GM04503 (cell line): ENCODE results near the gene PHOX2A.

Experiments
- DNase-seq: peaks from one replicate; pipeline ENCODE4 v3.0.0-alpha.2; 2012; ENCODE audit warnings: low read depth

Gene PHOX2A

GRCh38 chr11:72249961-72250360 is 6.0 kb upstream of the PHOX2A start:
- DNase-seq = no peak

- no peak for DNase-seq
Observed at GRCh38 chr11:72247584-72247983, 3.6 kb upstream of the PHOX2A start.

- no peak for DNase-seq
Observed at GRCh38 chr11:72245263-72245816, 1.4 kb upstream of the PHOX2A start.

- no peak for DNase-seq
Observed at GRCh38 chr11:72244361-72245262, 636 bp upstream of the PHOX2A start.

- no peak for DNase-seq
Observed at GRCh38 chr11:72243173-72244059, 560 bp downstream of the PHOX2A start.

GRCh38 chr11:72242141-72242540 is 1.8 kb downstream of the PHOX2A start:
- DNase-seq = no peak

- no peak for DNase-seq
Observed at GRCh38 chr11:72241291-72241781, 2.6 kb downstream of the PHOX2A start.

- no peak for DNase-seq
Observed at GRCh38 chr11:72240461-72241290, 3.3 kb downstream of the PHOX2A start.

GRCh38 chr11:72239849-72240460 is 4.0 kb downstream of the PHOX2A start:
- DNase-seq = no peak

- peak; percentile 21 for DNase-seq
Observed at GRCh38 chr11:72239313-72239848, 4.6 kb downstream of the PHOX2A start.

GRCh38 chr11:72238492-72239312 is 5.3 kb downstream of the PHOX2A start:
- DNase-seq = no peak

GRCh38 chr11:72238040-72238450 is 5.9 kb downstream of the PHOX2A start:
- DNase-seq = no peak

- DNase-seq = no peak
Observed at GRCh38 chr11:72237112-72237931, 6.7 kb downstream of the PHOX2A start.

GRCh38 chr11:72236774-72237111 is 7.2 kb downstream of the PHOX2A start:
- no peak for DNase-seq

GRCh38 chr11:72236083-72236697 is 7.8 kb downstream of the PHOX2A start:
- no peak for DNase-seq

GRCh38 chr11:72235351-72236057 is 8.5 kb downstream of the PHOX2A start:
- no peak for DNase-seq

- DNase-seq = no peak
Observed at GRCh38 chr11:72234920-72235319, 9.1 kb downstream of the PHOX2A start.

- DNase-seq = no peak
Observed at GRCh38 chr11:72234514-72234830, 9.5 kb downstream of the PHOX2A start.
